GM12878 (cell line): ENCODE measurements around the gene LMO7. TPM values are rescaled to one million over a fixed set of nuclear protein-coding genes. Genes with fewer than 3 reads are reported as not detected.

Experiments used
- CUX1 ChIP-seq: IDR thresholded peaks from 2 replicates; pipeline ENCODE4 v1.6.1; 2012; ENCODE audit warnings: improper control_type of control experiment, low read depth, low read length; ENCODE audit not compliant: insufficient replicate concordance
- EP300 ChIP-seq, 2 experiments: fragments of 150-350 bp in 1 of 2; IDR thresholded peaks; 2 replicates each; pipeline ENCODE4 v1.6.1; 2011 to 2012; ENCODE audit warnings: low read depth in 2 of 2, low read length in 2 of 2, borderline replicate concordance in 1 of 2, improper control_type of control experiment in 1 of 2, inconsistent platforms in 1 of 2; ENCODE audit not compliant: control insufficient read depth in 1 of 2
- PAX5 ChIP-seq: IDR thresholded peaks from 2 replicates; pipeline ENCODE4 v1.6.1; 2011; ENCODE audit warnings: low read depth, low read length, borderline replicate concordance
- SIX5 ChIP-seq: IDR thresholded peaks from 2 replicates; pipeline ENCODE4 v1.6.1; 2011; ENCODE audit warnings: mild to moderate bottlenecking, low read depth, low read length, moderate library complexity; ENCODE audit not compliant: severe bottlenecking
- WRNIP1 ChIP-seq: IDR thresholded peaks from 2 replicates; pipeline ENCODE4 v1.6.1; 2011; ENCODE audit warnings: low read depth, low read length, improper control_type of control experiment, borderline replicate concordance
- ZNF24 ChIP-seq: fragments of 450-650 bp; IDR thresholded peaks from 2 replicates; pipeline ENCODE4 v1.6.1; 2017; ENCODE audit warnings: antibody characterized with exemption, mild to moderate bottlenecking
- polyA plus RNA-seq, 11 experiments: library from polyadenylated mRNA; depleted of rRNA in 4 of 11; unstranded in 6 of 11; stranded (reverse) in 5 of 11; fragments of >200 nt; fragmentation: Nextera tagmentation in 4 of 11; fragmentation: Illumina TruSeq in 1 of 11; extraction: Ambion mirVana in 4 of 11; extraction: Trizol in 1 of 11; gene quantifications; 1 replicate in 1 of 11; 2 replicates in 10 of 11; pipeline versions ENCODE4 v1.2.1 to v1.2.3, GENCODE V29; 2011 to 2016; ENCODE audit warnings: inconsistent platforms in 2 of 11, missing spikeins in 2 of 11, low read depth in 1 of 11
- total RNA-seq, 4 experiments: library from RNA; depleted of rRNA in 3 of 4; stranded (reverse); fragments of >200 nt in 3 of 4; fragmentation: Illumina TruSeq in 1 of 4; extraction: Trizol in 1 of 4; gene quantifications; 2 replicates each; pipeline versions ENCODE4 v1.2.1 to v1.2.3, GENCODE V29; 2013 to 2021
- TF ChIP-seq, protein P1 (sequence below): fragments of 450-650 bp; IDR thresholded peaks from 2 replicates; pipeline ENCODE4 v1.6.1; 2017; ENCODE audit warnings: mild to moderate bottlenecking, moderate library complexity

Gene LMO7
- total and polyA plus RNA-seq, 10 of the 15 experiments (the other 5 are each of a cell fraction or from before 2014, with no cell fraction given): 8.5 to 67.8 (median 36.8) TPM

DNA sequence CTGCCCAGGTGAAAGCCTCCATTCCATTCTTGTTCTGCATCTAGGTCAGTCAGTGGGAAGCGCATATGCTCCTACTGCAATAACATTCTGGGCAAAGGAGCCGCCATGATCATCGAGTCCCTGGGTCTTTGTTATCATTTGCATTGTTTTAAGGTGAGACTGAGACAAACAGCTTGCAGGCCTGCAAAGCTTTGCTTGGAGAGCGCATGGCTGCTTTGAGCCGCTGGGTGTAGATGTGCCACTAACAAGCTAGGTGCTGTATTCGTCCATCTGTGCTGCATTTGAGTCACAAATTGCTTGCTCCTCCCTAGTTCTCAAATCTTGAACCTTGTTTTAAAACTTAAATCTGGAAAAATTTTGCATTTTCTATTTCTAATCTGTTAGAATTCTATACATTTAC is 219.1 kb downstream of the LMO7 start (continued):
- TF ChIP-seq EP300 (IDR thresholded peaks at IDR 0.05; ENCODE audit: borderline replicate concordance in 1 of 2, control insufficient read depth in 1 of 2, low read depth in 2 of 2, low read length in 2 of 2): no peak
- no peak for TF ChIP-seq PAX5
- no peak for TF ChIP-seq ZNF24
- TF ChIP-seq WRNIP1: no peak
- TF ChIP-seq, protein P1, sequence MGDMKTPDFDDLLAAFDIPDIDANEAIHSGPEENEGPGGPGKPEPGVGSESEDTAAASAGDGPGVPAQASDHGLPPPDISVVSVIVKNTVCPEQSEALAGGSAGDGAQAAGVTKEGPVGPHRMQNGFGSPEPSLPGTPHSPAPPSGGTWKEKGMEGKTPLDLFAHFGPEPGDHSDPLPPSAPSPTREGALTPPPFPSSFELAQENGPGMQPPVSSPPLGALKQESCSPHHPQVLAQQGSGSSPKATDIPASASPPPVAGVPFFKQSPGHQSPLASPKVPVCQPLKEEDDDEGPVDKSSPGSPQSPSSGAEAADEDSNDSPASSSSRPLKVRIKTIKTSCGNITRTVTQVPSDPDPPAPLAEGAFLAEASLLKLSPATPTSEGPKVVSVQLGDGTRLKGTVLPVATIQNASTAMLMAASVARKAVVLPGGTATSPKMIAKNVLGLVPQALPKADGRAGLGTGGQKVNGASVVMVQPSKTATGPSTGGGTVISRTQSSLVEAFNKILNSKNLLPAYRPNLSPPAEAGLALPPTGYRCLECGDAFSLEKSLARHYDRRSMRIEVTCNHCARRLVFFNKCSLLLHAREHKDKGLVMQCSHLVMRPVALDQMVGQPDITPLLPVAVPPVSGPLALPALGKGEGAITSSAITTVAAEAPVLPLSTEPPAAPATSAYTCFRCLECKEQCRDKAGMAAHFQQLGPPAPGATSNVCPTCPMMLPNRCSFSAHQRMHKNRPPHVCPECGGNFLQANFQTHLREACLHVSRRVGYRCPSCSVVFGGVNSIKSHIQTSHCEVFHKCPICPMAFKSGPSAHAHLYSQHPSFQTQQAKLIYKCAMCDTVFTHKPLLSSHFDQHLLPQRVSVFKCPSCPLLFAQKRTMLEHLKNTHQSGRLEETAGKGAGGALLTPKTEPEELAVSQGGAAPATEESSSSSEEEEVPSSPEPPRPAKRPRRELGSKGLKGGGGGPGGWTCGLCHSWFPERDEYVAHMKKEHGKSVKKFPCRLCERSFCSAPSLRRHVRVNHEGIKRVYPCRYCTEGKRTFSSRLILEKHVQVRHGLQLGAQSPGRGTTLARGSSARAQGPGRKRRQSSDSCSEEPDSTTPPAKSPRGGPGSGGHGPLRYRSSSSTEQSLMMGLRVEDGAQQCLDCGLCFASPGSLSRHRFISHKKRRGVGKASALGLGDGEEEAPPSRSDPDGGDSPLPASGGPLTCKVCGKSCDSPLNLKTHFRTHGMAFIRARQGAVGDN: no peak
- no peak for TF ChIP-seq CUX1
- TF ChIP-seq SIX5: no peak
